Astrocyte of the hippocampus (primary cell): ENCODE data around the gene ADGRB3.

ENCODE experiments used
- DNase-seq: peaks from one replicate; pipeline ENCODE4 v3.0.0; 2011; ENCODE audit warnings: low read depth, low spot score

Gene ADGRB3

DNA sequence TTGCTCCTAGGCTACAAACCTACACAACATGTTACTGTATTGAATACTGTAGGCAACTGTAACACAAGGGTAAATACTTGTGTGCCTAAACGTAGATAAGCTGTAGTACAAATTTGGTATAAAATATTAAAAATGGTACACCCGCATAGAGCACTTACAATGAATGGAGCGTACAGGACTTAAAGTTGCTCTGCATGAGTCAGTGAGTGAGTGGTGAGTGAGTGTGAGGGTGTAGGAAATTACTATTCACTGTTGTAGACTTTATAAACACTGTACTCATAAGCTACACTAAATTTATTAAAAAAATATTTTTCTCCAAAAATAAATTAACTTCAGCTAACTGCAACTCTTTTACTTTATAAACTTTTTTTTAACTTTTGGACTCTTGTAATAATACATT is 391.6 kb downstream of the ADGRB3 start:
- no peak for DNase-seq

DNA sequence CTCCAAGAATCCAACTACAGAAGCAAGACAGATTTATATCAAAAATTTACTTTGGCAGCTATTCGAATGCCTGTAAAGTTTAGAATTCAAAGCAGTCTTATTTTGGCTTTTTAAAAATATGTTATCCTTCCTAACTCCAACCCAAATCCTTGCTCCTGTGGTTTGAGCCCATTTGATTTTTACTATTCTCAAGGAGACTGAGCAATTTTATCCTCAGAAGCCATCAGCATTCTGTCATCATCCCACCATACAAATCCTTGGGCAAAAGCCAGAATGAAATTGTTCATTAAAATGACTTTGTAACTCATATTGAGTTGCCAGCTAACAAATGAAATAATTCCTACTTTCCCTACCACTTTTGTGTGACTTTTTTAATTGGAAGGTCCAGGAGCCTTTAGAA is 392.8 kb downstream of the ADGRB3 start:
- no peak for DNase-seq

DNA sequence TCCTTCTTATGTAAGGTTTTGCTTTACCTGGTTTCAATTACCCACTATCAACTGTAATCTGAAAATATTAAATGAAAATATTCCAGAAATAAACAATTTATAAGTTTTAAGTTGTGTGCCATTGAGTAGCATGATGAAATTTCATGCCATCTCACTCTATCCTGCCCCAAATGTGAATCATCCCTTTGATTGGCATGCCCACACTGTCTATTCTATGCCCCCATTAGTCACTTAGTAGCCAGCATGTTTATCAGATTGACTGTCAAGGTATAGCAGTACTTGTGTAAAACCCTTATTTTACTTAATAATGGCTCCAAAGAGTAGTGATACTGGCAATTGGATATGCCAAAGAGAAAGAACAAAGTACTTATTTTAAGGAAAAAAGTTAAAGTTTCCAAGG is 403.8 kb downstream of the ADGRB3 start:
- no peak for DNase-seq

DNA sequence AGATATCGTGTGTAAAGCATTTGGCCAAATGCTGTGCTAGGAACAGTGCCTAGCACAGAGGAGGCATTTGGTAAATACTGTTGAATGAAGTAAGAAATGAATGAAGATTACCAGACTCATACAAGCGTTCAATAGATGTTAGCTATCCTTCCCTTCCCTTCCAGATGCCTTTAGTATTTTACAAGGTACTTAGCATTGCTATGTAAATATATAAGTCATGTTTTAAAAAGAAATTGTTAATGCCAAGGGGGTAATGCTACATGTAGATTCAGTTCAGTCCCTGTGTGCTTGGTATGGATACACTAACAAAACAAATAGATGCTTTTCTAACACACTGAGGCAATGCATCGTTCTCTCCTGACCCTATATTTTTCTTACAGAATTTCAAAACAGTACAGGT is 407.2 kb downstream of the ADGRB3 start:
- DNase-seq, result no peak

DNA sequence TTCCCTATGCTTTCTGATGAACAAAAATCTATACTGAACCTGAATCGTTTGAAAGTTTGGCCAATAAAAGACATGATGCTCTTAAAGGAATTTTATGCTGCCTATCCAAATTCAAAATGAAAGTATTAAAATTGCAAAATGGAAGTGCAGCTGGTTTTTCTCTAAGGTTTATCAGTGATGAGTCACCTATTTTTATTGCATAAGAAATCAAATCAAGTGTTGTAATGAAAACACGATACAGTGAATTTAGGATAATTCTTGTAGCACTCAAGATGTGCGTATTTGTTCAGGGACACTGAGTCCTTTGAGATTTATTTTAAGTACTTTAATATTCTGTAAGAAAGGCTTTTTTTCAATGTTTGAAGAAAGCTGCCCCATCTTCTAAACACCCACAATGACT is 409.5 kb downstream of the ADGRB3 start:
- DNase-seq, result no peak

DNA sequence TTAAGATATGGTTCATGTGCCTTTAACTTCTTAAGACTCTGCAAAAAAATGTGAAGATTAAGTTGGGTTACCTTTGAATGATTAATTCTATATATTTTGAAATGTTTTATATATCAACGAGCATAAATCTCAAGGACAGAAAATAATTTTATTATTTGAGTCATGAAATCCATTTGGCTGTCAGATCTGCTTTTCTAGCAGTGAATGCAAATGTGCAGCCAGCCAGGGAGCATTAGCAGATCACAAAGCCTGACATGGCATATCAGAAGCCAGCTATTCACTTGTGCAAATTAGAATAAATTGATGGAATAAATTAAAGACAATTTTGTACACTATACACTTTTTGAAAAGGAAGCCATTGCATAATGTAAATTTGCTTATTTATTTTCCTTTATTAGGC is 424.3 kb downstream of the ADGRB3 start:
- DNase-seq, result no peak

DNA sequence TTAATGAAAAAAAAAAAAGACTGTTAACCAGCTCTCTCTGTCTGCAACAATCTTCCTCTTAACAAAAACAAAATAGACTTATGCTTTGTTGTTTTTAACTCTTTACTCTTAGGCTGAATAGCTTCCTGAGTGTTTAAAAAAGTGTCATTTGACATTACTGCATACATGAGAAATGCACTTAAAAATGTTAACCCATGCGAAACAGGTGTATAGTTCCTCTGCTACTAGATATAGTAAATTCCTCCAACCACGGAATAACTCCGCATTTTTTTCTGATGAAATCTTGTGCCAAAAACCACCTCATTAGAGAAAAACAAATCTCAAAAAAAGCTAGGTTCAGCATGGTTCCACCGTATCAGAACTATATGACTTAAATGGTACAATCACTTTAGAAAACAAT is 426.0 kb downstream of the ADGRB3 start:
- DNase-seq, result peak; percentile 6

DNA sequence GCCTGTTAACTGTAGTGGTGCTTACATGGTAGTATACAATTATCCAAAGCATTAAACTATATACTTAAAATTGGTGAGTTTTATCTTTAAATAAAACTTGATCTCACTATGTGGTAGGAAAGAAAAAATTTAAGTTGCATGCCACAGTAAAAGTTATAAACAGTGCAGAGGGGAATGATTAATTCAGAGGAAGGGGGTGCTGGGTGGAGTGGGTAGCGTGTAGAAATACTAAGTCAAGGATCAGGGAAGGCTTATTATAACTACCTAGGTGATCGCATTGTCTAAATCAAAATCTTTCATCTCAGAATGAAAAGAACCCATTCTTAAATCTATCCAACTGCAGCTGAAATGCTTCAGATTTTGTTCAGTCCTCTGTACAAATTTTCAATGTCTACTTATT is 428.3 kb downstream of the ADGRB3 start:
- DNase-seq, result no peak

DNA sequence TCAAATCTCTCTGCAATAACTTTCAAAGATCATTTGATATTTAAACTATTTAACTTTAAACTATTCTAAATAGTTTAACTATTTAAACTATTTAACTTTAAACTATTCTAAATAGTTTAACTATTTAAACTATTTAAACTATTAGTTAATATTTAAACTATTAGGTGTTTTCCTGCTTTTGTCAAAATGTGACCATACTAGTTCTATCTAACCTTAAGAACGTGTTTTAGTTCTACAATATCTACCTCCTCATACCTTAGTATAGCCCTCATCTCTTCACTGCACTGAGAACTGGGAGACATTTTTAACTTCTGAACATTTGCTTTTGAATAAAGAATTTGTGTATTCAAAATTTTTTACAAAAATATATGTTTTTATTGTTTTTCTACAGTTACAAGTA is 429.1 kb downstream of the ADGRB3 start:
- DNase-seq, result no peak

DNA sequence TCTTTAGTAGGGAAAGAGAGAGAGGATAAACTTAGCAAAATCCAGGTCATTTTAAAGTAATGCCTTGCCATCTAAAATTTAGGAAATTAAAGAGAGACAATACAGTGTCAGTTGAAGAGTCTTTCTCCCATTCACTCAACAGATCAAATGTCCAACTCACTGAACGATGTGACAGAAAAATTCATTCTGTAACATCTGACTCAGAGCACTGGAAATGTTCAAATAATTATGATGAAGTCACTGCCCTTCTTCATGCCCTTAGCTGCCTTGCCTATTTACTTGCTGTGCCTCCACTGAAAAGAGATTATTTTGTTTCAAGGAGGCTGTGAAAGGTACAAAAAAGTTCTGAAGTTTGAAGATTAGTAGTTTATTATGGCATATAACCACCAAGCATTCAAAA is 434.8 kb downstream of the ADGRB3 start:
- no peak for DNase-seq

DNA sequence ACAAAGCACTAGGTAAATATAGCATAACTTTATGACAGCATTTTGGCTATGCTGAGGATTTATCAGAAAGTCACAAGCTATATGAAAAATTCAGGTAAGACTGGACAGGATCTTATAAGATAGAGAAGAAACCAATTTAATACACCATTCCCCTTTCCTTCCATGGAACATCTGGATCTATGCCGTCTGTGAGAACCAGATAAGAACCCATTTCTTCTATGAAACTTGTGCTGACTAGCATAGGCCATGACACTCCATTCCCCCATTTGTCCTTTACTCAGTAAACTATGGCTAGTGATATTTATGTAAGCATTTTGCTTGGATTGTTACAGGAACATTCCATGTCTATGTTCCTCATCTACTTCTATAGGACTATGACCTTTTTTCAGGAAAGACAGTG is 437.7 kb downstream of the ADGRB3 start:
- no peak for DNase-seq

DNA sequence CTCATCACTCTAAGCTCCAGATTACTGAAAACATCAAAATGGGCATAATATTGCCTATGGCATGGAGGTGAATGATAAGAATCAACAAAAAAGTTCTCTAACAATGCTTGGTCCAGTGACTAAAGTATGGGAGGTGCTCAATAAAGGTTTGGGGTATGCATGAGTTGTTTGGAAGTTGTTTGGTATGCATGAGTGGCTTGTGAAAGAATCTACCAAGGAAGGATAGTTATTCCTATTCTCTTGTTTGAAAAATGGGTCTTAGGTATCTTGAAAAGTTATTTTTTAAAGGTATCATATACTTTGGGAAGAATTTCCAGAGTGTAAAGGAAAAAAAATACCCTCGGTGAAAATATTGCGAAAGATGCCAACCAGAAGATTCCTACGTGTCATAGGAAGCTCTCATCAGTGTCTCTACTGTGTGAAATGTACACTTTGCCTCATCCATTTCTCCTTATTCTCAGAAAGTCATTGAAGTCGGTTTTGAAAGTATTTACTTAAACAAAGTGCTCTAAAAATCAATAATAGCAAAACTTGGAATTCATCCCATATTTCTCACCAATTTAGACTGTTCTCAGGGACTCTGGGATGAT is 449.8 kb downstream of the ADGRB3 start:
- no peak for DNase-seq

DNA sequence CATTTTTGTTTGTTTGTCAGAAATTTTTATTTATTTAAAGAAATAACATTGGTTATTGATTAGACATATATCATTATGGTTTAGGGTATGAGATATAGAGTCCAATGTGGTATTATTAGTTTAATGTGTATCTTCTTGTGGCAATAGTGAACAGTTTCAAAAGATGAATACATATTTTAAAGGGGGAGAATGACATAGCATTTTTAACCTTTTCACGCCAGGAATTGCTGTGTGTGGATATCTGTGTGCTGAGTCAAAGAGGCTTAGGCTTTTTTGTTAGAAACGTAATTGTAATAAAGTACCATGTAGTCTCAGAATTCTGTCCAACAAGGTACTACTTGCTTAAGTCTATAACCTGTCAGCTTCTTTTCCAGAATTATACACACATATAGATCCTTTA is 451.6 kb downstream of the ADGRB3 start:
- no peak for DNase-seq

DNA sequence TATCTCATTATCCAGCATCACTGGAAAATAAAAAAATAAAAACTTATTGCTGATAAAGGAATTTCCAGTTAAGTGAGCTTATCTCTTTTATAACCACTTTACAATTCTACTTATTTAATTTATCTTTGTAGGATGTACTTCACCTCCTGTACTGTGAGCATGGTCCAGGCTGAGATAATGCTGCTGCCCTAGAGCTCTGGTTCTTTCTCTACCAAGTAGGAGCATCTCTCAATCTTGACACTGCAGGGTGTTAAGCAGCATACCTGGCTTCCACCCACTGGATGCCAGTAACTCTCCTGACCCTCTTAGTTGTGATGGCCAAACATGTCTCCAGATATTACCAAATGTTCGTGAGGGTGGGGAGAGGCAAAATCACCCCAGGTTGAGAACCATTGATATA is 454.5 kb downstream of the ADGRB3 start:
- DNase-seq, result peak; percentile 16

DNA sequence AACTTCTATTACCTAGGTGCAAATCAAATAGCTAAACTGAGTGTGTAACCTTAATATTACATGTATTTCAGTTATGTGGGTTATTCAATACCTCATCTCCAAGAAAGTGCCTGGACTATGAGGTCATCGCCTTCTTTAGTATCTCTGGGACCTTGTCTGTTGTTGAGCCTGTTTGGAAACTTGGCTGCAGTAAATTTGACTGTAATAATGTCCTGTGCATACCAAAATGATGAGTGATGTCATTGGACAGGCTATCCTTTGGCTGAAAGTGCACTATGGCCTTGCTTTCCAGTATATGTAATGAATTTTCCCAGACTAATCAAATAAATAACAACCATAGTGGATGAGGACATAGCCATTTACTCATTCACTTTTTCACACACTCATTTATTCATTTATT is 455.1 kb downstream of the ADGRB3 start:
- peak; percentile 92 for DNase-seq

DNA sequence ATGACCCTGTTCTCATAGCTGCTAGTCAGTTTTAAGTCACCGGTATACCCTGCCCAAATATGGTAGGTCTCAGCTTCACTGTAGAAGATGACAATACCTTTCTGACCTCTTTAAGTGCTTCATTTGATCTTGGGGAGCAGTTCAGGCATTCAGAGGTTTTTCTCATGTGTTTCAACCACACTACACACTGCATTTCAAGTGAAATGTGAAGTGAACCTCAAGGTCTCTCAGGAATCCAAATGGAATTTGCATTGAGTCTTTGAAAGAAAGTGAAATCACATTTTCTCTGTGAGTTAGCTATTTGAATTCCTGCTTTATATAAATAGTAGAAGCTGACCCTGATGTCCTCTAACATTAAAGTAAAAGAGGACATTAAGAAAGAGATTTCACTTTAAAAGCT is 461.6 kb downstream of the ADGRB3 start:
- peak; percentile 76 for DNase-seq

DNA sequence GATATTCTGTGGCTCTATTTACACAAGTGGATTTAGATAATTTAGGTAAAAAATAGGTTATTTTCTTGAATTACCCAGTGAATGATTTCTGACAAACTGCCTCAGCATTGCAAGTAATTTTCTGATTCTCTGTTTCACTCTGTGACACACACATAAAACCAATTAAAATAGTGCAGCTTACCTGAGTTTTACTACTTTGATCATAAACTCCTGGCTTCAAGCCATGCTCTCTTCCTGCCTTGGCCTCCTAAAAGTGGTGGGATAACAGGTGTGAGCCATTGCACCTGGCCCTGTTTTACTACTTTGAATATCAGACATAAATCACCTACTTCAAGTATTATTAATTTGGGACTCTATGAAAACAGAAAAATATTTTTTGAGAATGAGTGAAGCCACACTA is 462.9 kb downstream of the ADGRB3 start:
- DNase-seq, result no peak

DNA sequence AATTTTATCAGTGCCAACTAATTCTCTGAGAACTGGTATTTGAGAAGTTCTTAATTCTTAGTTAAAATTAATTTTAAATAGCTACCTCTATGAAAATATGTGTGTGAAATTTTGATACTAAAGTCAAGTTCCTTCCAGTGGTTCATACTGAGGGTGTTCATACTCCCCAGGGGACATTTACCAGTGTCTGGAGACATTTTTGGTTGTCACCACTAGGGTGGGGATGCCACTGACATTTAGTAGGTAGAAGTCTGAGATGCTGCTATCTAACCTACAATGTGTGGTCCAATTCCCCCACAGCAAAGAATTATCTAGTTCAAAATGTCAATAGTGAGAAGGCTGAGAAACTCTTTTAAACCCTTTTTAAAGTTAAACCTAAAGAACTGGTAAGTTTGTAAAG is 463.8 kb downstream of the ADGRB3 start:
- no peak for DNase-seq

DNA sequence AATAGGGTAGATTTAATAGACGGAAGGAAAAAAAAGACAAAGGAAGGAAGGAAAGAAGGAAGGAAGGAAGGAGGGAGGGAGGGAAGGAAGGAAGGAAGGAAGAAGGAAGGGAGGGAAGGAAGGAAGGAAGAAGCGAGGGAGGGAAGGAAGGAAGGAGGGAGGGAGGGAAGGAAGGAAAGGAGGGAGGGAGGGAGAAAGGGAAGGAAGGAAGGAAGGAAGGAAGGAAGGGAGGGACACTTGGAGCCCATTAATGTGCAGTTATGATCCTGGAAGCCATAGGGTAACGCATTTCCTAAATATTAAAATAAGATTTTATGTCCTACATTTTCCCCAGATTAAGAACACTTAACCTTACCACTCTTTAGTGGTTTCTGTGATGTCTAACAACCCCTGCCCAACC is 465.7 kb downstream of the ADGRB3 start:
- DNase-seq, result no peak

DNA sequence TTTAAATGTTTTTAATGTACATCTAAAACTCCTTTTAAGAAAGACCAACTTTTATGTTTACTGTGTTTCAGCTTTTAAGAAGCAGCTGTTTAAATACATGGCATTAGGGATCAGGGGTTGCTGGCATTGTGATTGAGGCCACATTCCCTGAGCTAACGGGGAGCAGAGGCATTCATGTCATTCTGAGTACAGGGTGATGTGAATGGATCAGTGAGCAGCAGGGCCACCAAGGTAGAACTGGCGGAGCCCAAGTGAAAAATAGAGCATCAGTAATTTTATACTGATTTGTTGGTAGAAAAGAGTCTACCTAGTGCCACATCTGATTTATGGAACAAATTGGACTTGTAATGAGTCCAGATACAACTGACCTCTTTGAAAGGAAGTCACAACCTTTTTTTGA is 467.3 kb downstream of the ADGRB3 start:
- no peak for DNase-seq

DNA sequence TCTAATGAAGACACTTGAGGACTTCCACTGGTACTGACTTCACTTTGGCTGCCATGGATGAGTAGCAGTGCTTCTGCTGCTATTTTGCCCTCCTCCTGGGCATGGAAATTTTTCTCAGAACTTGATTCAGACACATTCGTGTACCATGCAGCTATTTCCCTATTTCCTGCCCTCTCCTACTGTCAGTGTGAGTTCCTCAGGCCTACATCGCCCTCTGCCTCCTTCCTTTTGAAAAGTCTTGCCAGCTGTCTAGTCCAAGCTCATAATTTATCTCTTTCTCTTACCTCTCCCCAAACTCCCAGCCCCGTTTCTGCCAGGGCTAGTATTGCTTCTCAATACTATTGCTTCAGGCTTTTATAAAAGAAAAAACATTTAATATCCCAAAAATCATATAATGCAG is 470.2 kb downstream of the ADGRB3 start:
- no peak for DNase-seq

DNA sequence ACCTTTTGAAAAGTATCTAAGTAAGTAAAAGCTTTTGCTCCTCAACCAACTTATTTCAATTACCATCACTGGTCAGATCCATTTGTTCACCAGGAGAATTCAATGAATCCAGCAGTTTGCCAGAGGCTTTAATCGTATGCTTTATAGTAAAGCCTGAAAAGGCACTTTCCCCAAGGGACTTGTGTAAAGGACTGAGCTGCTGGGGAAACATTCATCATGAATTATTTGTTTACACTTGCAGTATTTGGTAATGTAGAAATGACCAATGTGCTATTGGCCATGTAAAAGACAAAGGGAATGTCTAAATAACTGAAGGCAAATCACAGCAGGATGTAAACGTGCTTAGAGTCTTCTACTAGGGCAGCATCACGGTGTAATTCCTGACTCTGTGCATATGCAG is 471.4 kb downstream of the ADGRB3 start:
- no peak for DNase-seq

DNA sequence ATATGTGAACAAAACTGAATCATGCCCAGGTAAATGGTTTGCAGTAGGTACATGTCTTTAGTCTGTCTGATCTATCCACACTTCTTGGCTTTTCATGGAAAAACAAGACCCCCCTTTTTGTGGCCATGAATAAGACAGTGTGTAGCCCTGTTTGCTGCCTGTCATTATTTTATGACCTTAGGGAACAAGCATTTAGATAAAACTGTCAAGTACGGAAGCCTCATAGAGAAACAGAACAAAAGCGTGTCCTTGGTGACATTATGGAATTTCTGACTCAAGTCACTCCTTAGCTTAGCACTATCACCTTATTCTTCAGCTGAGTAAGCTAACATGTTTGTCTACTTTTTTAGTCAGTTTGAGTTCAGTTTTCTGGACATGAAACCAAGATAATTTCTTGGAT is 476.2 kb downstream of the ADGRB3 start:
- DNase-seq, result no peak

DNA sequence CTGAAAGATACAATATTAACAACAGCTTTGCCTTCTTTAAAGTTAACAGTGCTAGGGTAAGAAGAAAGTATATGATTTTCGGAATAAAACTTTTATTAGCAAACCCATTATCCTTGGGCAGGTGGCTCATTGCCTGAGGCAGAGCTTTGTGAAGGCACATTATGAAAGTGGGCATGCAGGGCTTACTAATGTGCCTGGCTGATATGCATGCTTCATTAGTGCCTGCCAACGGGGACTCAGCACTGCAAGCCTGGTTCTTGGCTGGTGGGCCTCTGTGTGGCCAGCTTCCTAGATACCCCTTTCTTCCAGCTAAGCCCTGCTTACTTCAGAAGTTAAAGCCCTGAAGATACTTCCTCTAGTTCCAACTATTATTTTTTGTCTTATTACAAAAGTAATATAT is 481.6 kb downstream of the ADGRB3 start:
- no peak for DNase-seq
